Adrenal gland (tissue), 5 donors: Measurements from ENCODE around the gene DEAF1.

ENCODE experiments used
- POLR2A ChIP-seq, 2 donors: fragments of 450-650 bp; IDR thresholded peaks; one replicate each; pipeline ENCODE4 v1.6.1; 2017; ENCODE audit warnings: antibody characterized with exemption in 2 of 2, mild to moderate bottlenecking in 2 of 2, moderate library complexity in 1 of 2
- TF ChIP-seq, protein P1 (sequence below), 6 experiments: fragments of 450-650 bp in 4 of 6; fragments of 200-600 bp in 2 of 6; sonication (generic) in 1 of 6; IDR thresholded peaks; 1 replicate in 5 of 6; 2 replicates in 1 of 6; pipeline versions ENCODE4 v1.5.1 to v1.8.0; 2016 to 2021; ENCODE audit warnings: antibody characterized with exemption in 6 of 6, mild to moderate bottlenecking in 2 of 6, moderate library complexity in 1 of 6
- donor health status: DM: no; HTN: no; CAD: no.

DNA sequence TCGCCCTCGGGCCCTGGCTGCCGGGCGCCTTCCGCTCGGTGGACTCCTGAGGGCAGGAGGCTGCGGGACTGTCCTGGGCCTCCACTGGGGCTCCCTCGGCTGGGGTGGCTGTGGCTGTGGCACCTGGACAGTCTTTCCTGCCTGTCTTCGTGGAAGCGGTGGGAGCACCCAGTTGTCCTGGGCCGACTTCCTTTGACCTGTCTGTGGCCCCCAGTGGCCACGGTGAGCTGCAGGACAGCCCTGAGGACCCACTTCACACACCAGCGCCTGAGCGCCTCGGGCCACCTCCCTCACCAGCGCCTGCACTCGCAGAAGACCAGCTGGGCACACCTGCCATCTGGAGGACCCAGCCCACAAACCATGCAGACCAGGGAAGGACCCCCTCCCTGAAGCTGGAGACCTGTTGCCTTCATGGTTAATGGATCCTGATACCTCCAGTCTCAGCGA lies 9.2 kb upstream of the DEAF1 start:
- TF ChIP-seq POLR2A (IDR thresholded peaks at IDR 0.05) = no peak
- TF ChIP-seq, protein P1, sequence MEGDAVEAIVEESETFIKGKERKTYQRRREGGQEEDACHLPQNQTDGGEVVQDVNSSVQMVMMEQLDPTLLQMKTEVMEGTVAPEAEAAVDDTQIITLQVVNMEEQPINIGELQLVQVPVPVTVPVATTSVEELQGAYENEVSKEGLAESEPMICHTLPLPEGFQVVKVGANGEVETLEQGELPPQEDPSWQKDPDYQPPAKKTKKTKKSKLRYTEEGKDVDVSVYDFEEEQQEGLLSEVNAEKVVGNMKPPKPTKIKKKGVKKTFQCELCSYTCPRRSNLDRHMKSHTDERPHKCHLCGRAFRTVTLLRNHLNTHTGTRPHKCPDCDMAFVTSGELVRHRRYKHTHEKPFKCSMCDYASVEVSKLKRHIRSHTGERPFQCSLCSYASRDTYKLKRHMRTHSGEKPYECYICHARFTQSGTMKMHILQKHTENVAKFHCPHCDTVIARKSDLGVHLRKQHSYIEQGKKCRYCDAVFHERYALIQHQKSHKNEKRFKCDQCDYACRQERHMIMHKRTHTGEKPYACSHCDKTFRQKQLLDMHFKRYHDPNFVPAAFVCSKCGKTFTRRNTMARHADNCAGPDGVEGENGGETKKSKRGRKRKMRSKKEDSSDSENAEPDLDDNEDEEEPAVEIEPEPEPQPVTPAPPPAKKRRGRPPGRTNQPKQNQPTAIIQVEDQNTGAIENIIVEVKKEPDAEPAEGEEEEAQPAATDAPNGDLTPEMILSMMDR (IDR thresholded peaks at IDR 0.05) = no peak
